ENCODE results near the gene ACTR2. TPM values are rescaled to one million over a fixed set of nuclear protein-coding genes. Genes with fewer than 3 reads are reported as not detected.

ACTR2 gene
- total RNA-seq, 1 donor, result 127 TPM

Other genes with a start within 250 kb of the ACTR2 start
- gene SLC1A4, start 238.4 kb upstream of the ACTR2 start, total RNA-seq (ENCODE audit: low replicate concordance), result 9.5 and 24.1 TPM in 2 replicates
- gene CEP68, start 171.4 kb upstream of the ACTR2 start, total RNA-seq (ENCODE audit: low replicate concordance), result 12.0 and 12.3 TPM in 2 replicates
- gene RAB1A, start 97.7 kb upstream of the ACTR2 start, total RNA-seq (ENCODE audit: low replicate concordance), result 72.1 and 80.7 TPM in 2 replicates
- 11.9 and 20.6 TPM in 2 replicates for gene SPRED2, start 204.8 kb downstream of the ACTR2 start, total RNA-seq (ENCODE audit: low replicate concordance)